ENCODE results near the gene LGR6. TPM values are rescaled to one million over a fixed set of nuclear protein-coding genes. Genes with fewer than 3 reads are reported as not detected.
A peak's percentile ranks its signal among the peaks of the same experiment; 100 is the strongest.

The LGR6 gene
- total RNA-seq, 2 donors from 2014 or later = 76.6 to 99.0 TPM

DNA sequence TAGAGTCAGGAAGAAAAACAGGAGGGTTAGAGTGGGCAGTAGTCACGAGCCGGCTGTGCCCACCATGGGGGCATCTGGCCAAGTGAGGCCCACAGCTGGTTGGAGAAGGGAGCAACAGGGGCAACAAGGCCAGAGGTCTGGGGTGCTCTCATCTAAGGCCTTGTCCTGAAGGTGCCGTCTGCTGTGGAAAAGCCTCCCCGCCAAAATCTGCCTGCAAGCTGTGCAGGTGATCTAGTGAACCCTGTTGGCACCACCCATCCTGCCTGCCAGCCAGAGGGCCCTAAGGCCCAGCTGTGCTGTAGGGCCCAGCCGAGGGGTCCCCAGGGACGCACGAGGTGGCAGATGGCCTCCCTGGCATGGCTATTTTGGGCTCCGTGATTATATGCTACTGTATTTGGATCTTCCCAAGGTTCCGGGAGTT lies 51.3 kb downstream of the LGR6 start:
- DNase-seq (ENCODE audit: low spot score) (no peak), ATAC-seq (ENCODE audit: insufficient number of reproducible peaks, low FRiP score, low read depth) (no peak)
- Histone ChIP-seq H3K27me3 (replicated peaks; ENCODE audit: insufficient read depth) (no peaks in the 10 kb centered on the region), H3K27ac (no peak overlapping the region), H3K4me3 (no peak overlapping the region), H3K4me1 (ENCODE audit: control insufficient read depth in 1 of 2, low read depth in 2 of 2) (peaks cover 10 to 52% of the 10 kb centered on the region in 2 donors), H3K9me3 (no peaks in the 10 kb centered on the region), H3K36me3 (peaks cover 21% of the 10 kb centered on the region)
- TF ChIP-seq, protein P1, sequence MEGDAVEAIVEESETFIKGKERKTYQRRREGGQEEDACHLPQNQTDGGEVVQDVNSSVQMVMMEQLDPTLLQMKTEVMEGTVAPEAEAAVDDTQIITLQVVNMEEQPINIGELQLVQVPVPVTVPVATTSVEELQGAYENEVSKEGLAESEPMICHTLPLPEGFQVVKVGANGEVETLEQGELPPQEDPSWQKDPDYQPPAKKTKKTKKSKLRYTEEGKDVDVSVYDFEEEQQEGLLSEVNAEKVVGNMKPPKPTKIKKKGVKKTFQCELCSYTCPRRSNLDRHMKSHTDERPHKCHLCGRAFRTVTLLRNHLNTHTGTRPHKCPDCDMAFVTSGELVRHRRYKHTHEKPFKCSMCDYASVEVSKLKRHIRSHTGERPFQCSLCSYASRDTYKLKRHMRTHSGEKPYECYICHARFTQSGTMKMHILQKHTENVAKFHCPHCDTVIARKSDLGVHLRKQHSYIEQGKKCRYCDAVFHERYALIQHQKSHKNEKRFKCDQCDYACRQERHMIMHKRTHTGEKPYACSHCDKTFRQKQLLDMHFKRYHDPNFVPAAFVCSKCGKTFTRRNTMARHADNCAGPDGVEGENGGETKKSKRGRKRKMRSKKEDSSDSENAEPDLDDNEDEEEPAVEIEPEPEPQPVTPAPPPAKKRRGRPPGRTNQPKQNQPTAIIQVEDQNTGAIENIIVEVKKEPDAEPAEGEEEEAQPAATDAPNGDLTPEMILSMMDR (IDR thresholded peaks at IDR 0.05) = no peak

DNA sequence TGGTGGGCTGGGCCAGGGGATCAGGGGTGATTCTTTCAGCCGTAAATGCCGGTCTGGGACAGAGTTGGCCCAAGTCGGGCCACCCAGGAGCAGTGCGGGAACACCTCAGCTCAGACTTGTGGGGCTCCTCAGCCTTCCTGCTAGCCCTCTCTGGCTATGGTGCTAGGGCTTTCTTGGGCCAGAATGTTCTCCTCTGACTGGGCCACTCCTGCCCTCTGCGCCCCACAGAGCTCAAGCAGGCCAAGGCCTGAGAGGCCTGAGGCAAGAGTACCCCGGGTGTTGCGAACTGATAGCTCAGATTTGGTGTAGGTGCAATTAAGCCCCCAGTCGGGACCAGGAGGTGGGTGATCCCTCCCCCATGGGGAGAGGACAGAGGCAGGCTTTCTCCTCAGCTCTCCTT lies 51.8 kb downstream of the LGR6 start:
- H3K27ac ChIP-seq = no peak overlapping the region
- no peak for DNase-seq (ENCODE audit: low spot score)
- H3K9me3 ChIP-seq = no peaks in the 10 kb centered on the region
- no peaks in the 10 kb centered on the region for H3K27me3 ChIP-seq (replicated peaks; ENCODE audit: insufficient read depth)
- H3K4me1 ChIP-seq (ENCODE audit: control insufficient read depth in 1 of 2, low read depth in 2 of 2) = peaks cover 10 to 49% of the 10 kb centered on the region in 2 donors
- TF ChIP-seq, protein P1 (IDR thresholded peaks at IDR 0.05) = no peak
- peaks cover 21% of the 10 kb centered on the region for H3K36me3 ChIP-seq
- no peak for ATAC-seq (ENCODE audit: insufficient number of reproducible peaks, low FRiP score, low read depth)
- H3K4me3 ChIP-seq = no peak overlapping the region

DNA sequence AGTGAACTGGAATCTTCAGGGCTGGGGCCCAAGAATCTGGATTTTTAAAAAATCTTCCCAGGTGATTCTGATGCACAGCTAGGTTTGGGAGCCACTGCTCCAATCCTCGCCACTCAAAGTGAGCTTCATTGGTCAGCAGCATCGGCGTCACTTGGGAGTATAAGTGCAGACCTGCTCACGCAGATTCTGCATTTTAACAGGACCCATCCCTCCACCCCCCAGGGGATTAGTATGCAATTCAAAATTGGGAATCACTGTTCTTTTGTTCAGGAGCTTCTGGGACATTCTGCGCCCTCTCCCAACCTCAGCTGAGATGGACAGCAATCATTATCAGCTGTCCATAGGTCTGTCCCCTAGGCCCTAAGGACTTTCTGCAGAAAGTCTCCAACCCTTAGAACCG lies 53.5 kb downstream of the LGR6 start:
- ATAC-seq (ENCODE audit: insufficient number of reproducible peaks, low FRiP score, low read depth) = no peak
- Histone ChIP-seq H3K9me3 (no peaks in the 10 kb centered on the region), H3K27me3 (replicated peaks; ENCODE audit: insufficient read depth) (no peaks in the 10 kb centered on the region), H3K4me3 (no peak overlapping the region), H3K4me1 (ENCODE audit: control insufficient read depth in 1 of 2, low read depth in 2 of 2) (peaks cover 1 to 42% of the 10 kb centered on the region in 2 donors), H3K36me3 (peaks cover 21% of the 10 kb centered on the region), H3K27ac (no peak overlapping the region)
- TF ChIP-seq, protein P1 (IDR thresholded peaks at IDR 0.05) = no peak
- DNase-seq (ENCODE audit: low spot score) = no peak

DNA sequence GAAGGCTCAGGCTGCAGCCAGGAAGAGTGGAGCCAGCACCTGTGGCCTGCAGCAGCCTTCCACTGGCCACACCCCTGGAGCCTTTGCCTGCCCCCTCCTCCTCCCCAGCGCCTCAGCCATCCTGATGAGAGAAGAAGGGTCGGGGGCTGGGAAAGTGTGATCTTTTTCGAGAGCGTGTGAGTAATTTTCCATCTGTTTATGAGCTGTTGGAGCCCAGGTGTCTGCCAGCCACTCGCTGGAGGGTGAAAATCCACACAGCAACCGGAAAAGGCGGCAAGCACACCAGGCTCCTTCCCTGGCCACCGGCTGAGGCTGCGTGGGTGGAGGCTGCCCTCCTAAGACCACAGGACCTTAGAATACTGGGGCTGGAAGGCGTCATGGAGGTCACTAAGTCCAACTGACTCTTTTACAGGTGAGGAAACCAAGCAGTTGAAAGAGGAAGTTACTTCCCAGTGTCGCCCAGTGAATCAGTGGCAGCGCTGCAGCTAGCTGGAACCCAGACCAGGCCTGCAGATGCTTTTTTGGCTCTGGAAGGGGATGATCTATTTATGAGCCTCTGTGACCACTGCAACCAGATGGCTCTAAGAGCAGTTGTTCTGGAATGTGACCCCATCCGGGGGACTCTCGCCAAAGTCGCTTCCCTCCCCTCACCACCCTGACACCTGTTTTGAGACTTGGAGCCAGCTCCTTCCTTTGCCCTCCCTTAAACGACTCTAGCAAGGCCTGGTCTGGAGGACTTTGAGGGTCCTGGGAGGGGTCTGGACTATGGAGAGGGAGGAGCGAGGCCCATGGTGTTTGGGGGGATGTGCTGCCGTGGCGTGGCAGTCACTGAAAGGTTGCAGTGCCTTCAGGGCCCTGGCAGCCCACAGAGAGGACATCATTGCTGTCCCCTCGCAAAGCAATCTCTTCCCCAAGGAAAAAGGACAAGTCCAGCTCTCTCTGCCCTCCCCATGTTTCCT lies 54.5 kb downstream of the LGR6 start:
- DNase-seq (ENCODE audit: low spot score) (no peak), ATAC-seq (ENCODE audit: insufficient number of reproducible peaks, low FRiP score, low read depth) (no peak)
- TF ChIP-seq, protein P1 (IDR thresholded peaks at IDR 0.05) = no peak

DNA sequence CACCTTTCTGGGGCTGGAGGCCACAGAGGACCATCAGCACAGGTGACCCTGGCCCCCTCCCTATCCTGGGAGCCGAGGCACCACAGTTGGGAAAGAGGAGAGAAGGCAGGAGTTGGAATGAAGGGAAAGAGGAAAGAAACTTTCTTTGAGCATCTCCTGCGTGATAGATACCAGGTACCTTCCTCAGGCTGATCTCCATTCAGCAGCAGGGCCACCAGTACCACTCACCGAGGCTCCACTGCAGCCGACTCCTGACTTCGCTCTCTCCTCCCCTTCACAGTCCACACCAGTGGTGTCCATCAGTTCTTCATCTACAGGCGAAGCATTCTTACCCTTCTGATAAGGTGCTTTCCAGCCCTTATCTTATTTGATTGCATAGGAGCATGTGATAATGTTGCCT lies 55.3 kb downstream of the LGR6 start:
- Histone ChIP-seq H3K36me3 (peaks cover 21% of the 10 kb centered on the region), H3K27me3 (replicated peaks; ENCODE audit: insufficient read depth) (no peaks in the 10 kb centered on the region), H3K4me3 (no peak overlapping the region), H3K4me1 (ENCODE audit: control insufficient read depth in 1 of 2, low read depth in 2 of 2) (peaks cover 0 to 28% of the 10 kb centered on the region in 2 donors), H3K9me3 (no peaks in the 10 kb centered on the region), H3K27ac (no peak overlapping the region)
- ATAC-seq (ENCODE audit: insufficient number of reproducible peaks, low FRiP score, low read depth) (no peak), DNase-seq (ENCODE audit: low spot score) (no peak)
- TF ChIP-seq, protein P1 (IDR thresholded peaks at IDR 0.05) = no peak

More for the DNA sequence above, 54.5 kb downstream of the LGR6 start:
- Histone ChIP-seq H3K4me3 (no peak overlapping the region), H3K4me1 (ENCODE audit: control insufficient read depth in 1 of 2, low read depth in 2 of 2) (peaks cover 0 to 32% of the 10 kb centered on the region in 2 donors), H3K36me3 (peaks cover 21% of the 10 kb centered on the region), H3K27ac (peak overlapping the region; percentile 22 to 43), H3K27me3 (replicated peaks; ENCODE audit: insufficient read depth) (no peaks in the 10 kb centered on the region), H3K9me3 (no peaks in the 10 kb centered on the region)

Data from thoracic aorta (tissue), 2 donors.